H1 (cell line): ENCODE data around the gene TAF4. TPM values are rescaled to one million over a fixed set of nuclear protein-coding genes. Genes with fewer than 3 reads are reported as not detected.

ENCODE experiments used
- CTCF ChIA-PET: fragments of 300-600 bp; sonication (Branson Sonifier 250); formaldehyde crosslinking; loops from one replicate; lab custom pipeline; 2021; ENCODE audit not compliant: partially characterized antibody; lab: Charles Lee
- POLR2A ChIA-PET: fragments of 300-600 bp; sonication (Branson Sonifier 250); formaldehyde crosslinking; loops from one replicate; lab custom pipeline; 2021; ENCODE audit warnings: inconsistent platforms; ENCODE audit not compliant: partially characterized antibody; lab: Charles Lee
- DNase-seq, 2 experiments: peaks; one replicate each; pipeline versions ENCODE4 v3.0.0 to v3.0.0-alpha.2; 2010 to 2022; ENCODE audit warnings: low spot score in 2 of 2, low read depth in 1 of 2, mixed read lengths in 1 of 2
- FAIRE-seq: peaks from 2 replicates; lab custom pipeline; 2011; peaks lifted over from hg19 to GRCh38; lab: Jason Lieb, UNC
- H2AFZ ChIP-seq: 2 replicates; pipeline ENCODE4 v1.8.1; 2012; ENCODE audit warnings: low read length, inconsistent platforms
- H2AK5ac ChIP-seq: 2 replicates; pipeline ENCODE4 v1.6.1; 2013; ENCODE audit warnings: low read depth, low read length
- H2BK120ac ChIP-seq: replicated peaks from 2 replicates; pipeline ENCODE3; 2013; ENCODE audit warnings: low read depth, low read length, inconsistent platforms
- H2BK12ac ChIP-seq: 2 replicates; pipeline ENCODE4 v1.6.1; 2013; ENCODE audit warnings: low read depth, low read length
- H2BK15ac ChIP-seq: 2 replicates; pipeline ENCODE4 v1.6.1; 2013; ENCODE audit warnings: low read length
- H2BK20ac ChIP-seq: 2 replicates; pipeline ENCODE4 v1.6.1; 2013; ENCODE audit warnings: low read length
- H2BK5ac ChIP-seq: 2 replicates; pipeline ENCODE4 v1.6.1; 2013; ENCODE audit warnings: low read depth, low read length
- H3K14ac ChIP-seq: 2 replicates; pipeline ENCODE4 v1.6.1; 2013; ENCODE audit warnings: inconsistent platforms; ENCODE audit not compliant: insufficient read length
- H3K18ac ChIP-seq: 2 replicates; pipeline ENCODE4 v1.6.1; 2013; ENCODE audit warnings: low read length; ENCODE audit errors: extremely low read depth
- H3K23ac ChIP-seq: 2 replicates; pipeline ENCODE4 v1.6.1; 2013; ENCODE audit warnings: inconsistent platforms; ENCODE audit not compliant: insufficient read length
- H3K23me2 ChIP-seq: 2 replicates; pipeline ENCODE4 v1.6.1; 2013; ENCODE audit warnings: low read depth, low read length
- H3K27ac ChIP-seq: 2 replicates; pipeline ENCODE4 v1.6.1; 2011; ENCODE audit warnings: low read depth, low read length, inconsistent platforms
- H3K27me3 ChIP-seq, 4 experiments: replicated peaks in 1 of 4; 1 replicate in 1 of 4; 2 replicates in 3 of 4; pipeline versions ENCODE4 v1.6.1 to v1.8.1; 2011 to 2013; ENCODE audit warnings: low read length in 3 of 4, mild to moderate bottlenecking in 3 of 4, inconsistent platforms in 2 of 4, mixed read lengths in 2 of 4, moderate library complexity in 1 of 4; ENCODE audit not compliant: control insufficient read depth in 3 of 4, insufficient read depth in 3 of 4; ENCODE audit errors: extremely low read depth in 1 of 4
- H3K36me3 ChIP-seq, 4 experiments: 2 replicates each; pipeline versions ENCODE4 v1.6.1 to v1.8.1; 2011 to 2013; ENCODE audit warnings: mild to moderate bottlenecking in 4 of 4, low read length in 3 of 4, moderate library complexity in 2 of 4, control low read depth in 1 of 4, inconsistent platforms in 1 of 4; ENCODE audit not compliant: insufficient read depth in 4 of 4, control insufficient read depth in 2 of 4
- H3K4ac ChIP-seq: replicated peaks from 2 replicates; pipeline ENCODE3; 2013; ENCODE audit warnings: low read length, low read depth, mixed read lengths, inconsistent platforms; ENCODE audit not compliant: insufficient read length
- H3K4me1 ChIP-seq, 4 experiments: replicated peaks in 1 of 4; 1 replicate in 1 of 4; 2 replicates in 3 of 4; pipeline versions ENCODE4 v1.6.1 to v1.8.1; 2011 to 2013; ENCODE audit warnings: low read length in 3 of 4, inconsistent platforms in 2 of 4, mixed read lengths in 1 of 4; ENCODE audit not compliant: insufficient read depth in 4 of 4, control insufficient read depth in 3 of 4
- H3K4me2 ChIP-seq, 2 experiments: 2 replicates each; pipeline versions ENCODE4 v1.6.1 to v1.8.1; 2011 to 2013; ENCODE audit warnings: low read depth in 2 of 2, low read length in 2 of 2, control low read depth in 1 of 2, inconsistent platforms in 1 of 2, mild to moderate bottlenecking in 1 of 2; ENCODE audit not compliant: insufficient read depth in 1 of 2
- H3K4me3 ChIP-seq, 4 experiments: fragments of 200-600, 300-600 bp in 1 of 4; sonication (generic), shearing (Covaris generic), sonication (Bioruptor Twin) in 1 of 4; 2 replicates each; pipeline versions ENCODE4 v1.5.1 to v1.8.1; 2011 to 2016; ENCODE audit warnings: low read length in 4 of 4, low read depth in 3 of 4, control low read depth in 2 of 4, inconsistent platforms in 2 of 4, mild to moderate bottlenecking in 2 of 4, mixed read lengths in 1 of 4, moderate library complexity in 1 of 4; ENCODE audit not compliant: insufficient read depth in 2 of 4; ENCODE audit errors: extremely low read depth in 1 of 4
- H3K56ac ChIP-seq: replicated peaks from 2 replicates; pipeline ENCODE3; 2013; ENCODE audit warnings: low read depth, mild to moderate bottlenecking, mixed read lengths, low read length, inconsistent platforms; ENCODE audit not compliant: insufficient read length
- H3K79me1 ChIP-seq: 2 replicates; pipeline ENCODE4 v1.6.1; 2013; ENCODE audit warnings: low read depth, low read length, control low read depth
- H3K79me2 ChIP-seq, 2 experiments: 2 replicates each; pipeline versions ENCODE4 v1.6.1 to v1.8.1; 2012 to 2013; ENCODE audit warnings: low read length in 2 of 2, mild to moderate bottlenecking in 2 of 2, inconsistent platforms in 1 of 2; ENCODE audit not compliant: insufficient read depth in 2 of 2, control insufficient read depth in 1 of 2
- H3K9ac ChIP-seq, 4 experiments: replicated peaks in 1 of 4; 1 replicate in 1 of 4; 2 replicates in 3 of 4; pipeline versions ENCODE4 v1.6.1 to v1.8.1; 2011 to 2013; ENCODE audit warnings: low read depth in 3 of 4, low read length in 3 of 4, control low read depth in 2 of 4, mild to moderate bottlenecking in 2 of 4, moderate library complexity in 2 of 4, inconsistent platforms in 1 of 4; ENCODE audit errors: extremely low read depth in 1 of 4
- H3K9me3 ChIP-seq, 2 experiments: 2 replicates each; pipeline versions ENCODE4 v1.6.1 to v1.8.1; 2012 to 2013; ENCODE audit warnings: mild to moderate bottlenecking in 2 of 2, moderate library complexity in 2 of 2, control low read depth in 1 of 2, inconsistent platforms in 1 of 2, low read depth in 1 of 2, low read length in 1 of 2, mixed read lengths in 1 of 2; ENCODE audit not compliant: insufficient read depth in 2 of 2
- H4K20me1 ChIP-seq, 2 experiments: replicated peaks in 1 of 2; 2 replicates each; pipeline versions ENCODE3 to v1.8.1; 2011 to 2013; ENCODE audit warnings: inconsistent platforms in 2 of 2, low read length in 2 of 2, mild to moderate bottlenecking in 1 of 2; ENCODE audit not compliant: insufficient read depth in 2 of 2, control insufficient read depth in 1 of 2
- H4K5ac ChIP-seq: 2 replicates; pipeline ENCODE4 v1.6.1; 2013; ENCODE audit warnings: low read length, low read depth, mixed read lengths, inconsistent platforms; ENCODE audit not compliant: insufficient read length
- H4K8ac ChIP-seq: 2 replicates; pipeline ENCODE4 v1.8.0; 2013; ENCODE audit warnings: mild to moderate bottlenecking, moderate library complexity, low read length, inconsistent platforms; ENCODE audit not compliant: insufficient read depth; ENCODE audit errors: extremely low read depth
- H4K91ac ChIP-seq: replicated peaks from 2 replicates; pipeline ENCODE3; 2013; ENCODE audit warnings: low read length, mixed read lengths, inconsistent platforms; ENCODE audit not compliant: insufficient read length
- MAFK ChIP-seq: IDR thresholded peaks from 2 replicates; pipeline ENCODE4 v1.6.1; 2012; ENCODE audit warnings: low read depth, mild to moderate bottlenecking, improper control_type of control experiment, low read length
- SIRT6 ChIP-seq: IDR thresholded peaks from one replicate; pipeline ENCODE4 v1.7.1; 2012; ENCODE audit warnings: low read length, inconsistent platforms
- WGBS, 2 experiments: shearing (Covaris generic) in 1 of 2; methylation state at CpG; one replicate each; pipeline versions ENCODE4 v1.1.6 to v1.1.7; 2013 to 2015; ENCODE audit warnings: low lambda C conversion rate in 2 of 2, mixed read lengths in 2 of 2, inconsistent platforms in 1 of 2, low coverage in 1 of 2, missing lambda C conversion rate in 1 of 2; ENCODE audit not compliant: insufficient replicate concordance in 2 of 2, insufficient coverage in 1 of 2, insufficient read length in 1 of 2; ENCODE audit errors: extremely low coverage in 1 of 2, missing lambda C conversion rate in 1 of 2; 5-methylcytosine and 5-hydroxymethylcytosine counted together
- polyA plus RNA-seq, 7 experiments: library from polyadenylated mRNA; depleted of rRNA in 3 of 7; stranded (reverse) in 5 of 7; unstranded in 2 of 7; fragments of >200 nt in 5 of 7; fragments of 200-250 nt in 2 of 7; gene quantifications; 1 replicate in 5 of 7; 2 replicates in 1 of 7; 4 replicates in 1 of 7; pipeline versions ENCODE4 v1.2.1 to v1.2.3, GENCODE V29; 2011 to 2013; ENCODE audit warnings: missing spikeins in 2 of 7, mixed read lengths in 2 of 7
- total RNA-seq: library from RNA; stranded (reverse); fragmentation: NEBNext Ultra II Directional; extraction: Animal tissue kit (Norgen Biotek cat#: 25700); gene quantifications from 2 replicates; pipeline ENCODE4 v1.2.1, GENCODE V29; 2021
- TF ChIP-seq, protein P1 (sequence below): IDR thresholded peaks from 2 replicates; pipeline ENCODE4 v1.6.1; 2012; ENCODE audit warnings: inconsistent platforms

TAF4 gene
- total and polyA plus RNA-seq, 2 of the 8 experiments (the other 6 are each of a cell fraction or from before 2014, with no cell fraction given) = 16.0 to 30.1 TPM

DNA sequence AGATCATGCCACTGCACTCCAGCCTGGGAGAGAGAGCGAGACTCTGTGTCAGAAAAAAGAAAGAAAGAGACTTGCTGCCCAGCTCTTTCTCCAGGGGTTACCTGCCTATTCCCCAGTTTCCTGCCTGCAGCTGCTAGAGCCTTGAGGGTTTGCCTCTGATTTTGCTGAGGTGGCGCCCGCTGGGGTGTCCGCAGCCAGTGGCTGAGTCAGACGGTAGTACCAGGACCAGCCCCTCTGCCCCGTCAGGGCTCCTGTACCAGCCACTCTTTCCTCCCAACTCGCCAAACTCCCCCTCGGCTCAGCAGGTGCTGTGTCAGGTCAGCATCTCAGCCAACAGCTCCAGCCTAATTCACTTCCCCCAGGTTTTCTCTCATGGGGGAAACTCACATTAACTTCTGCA is 49.2 kb upstream of the TAF4 start:
- CTCF ChIA-PET = interaction anchor here (0.7 to 1.3 kb wide), 7 partner anchors 10 to 1120 kb away, joined by 3 to 6 read pairs (median 3); no protein-coding TSS in a partner anchor
- Histone ChIP-seq H3K14ac (no peak overlapping the region), H3K4me1 (peaks cover 0 to 11% (median 2%) of the 10 kb centered on the region in 4 experiments; a peak in 5 of 7 replicates), H2BK5ac (no peak overlapping the region), H3K4ac (no peak overlapping the region), H3K9me3 (peaks cover 0 to 19% of the 10 kb centered on the region in 2 experiments; a peak in 3 of 4 replicates), H4K8ac (peak overlapping the region; percentile 80), H3K79me2 (no peaks in the 10 kb centered on the region), H3K4me2 (peak overlapping the region in 1 of 2 experiments; percentile 46; a peak in 3 of 4 replicates), H3K23me2 (no peaks in the 10 kb centered on the region), H4K91ac (no peak overlapping the region), H2AFZ (peak overlapping the region; percentile 43), H3K27ac (no peak overlapping the region), H2AK5ac (no peak overlapping the region), H3K27me3 (no peaks in the 10 kb centered on the region; a peak in 1 of 7 replicates), H3K23ac (no peak overlapping the region), H3K4me3 (no peak overlapping the region), H3K9ac (no peak overlapping the region), H2BK120ac (no peak overlapping the region), H3K36me3 (no peaks in the 10 kb centered on the region), H4K20me1 (no peaks in the 10 kb centered on the region), H3K56ac (no peak overlapping the region), H4K5ac (peak overlapping the region; percentile 29), H3K18ac (peak overlapping the region; percentile 78), H2BK15ac (no peak overlapping the region), H2BK12ac (no peak overlapping the region), H3K79me1 (no peaks in the 10 kb centered on the region), H2BK20ac (no peak overlapping the region)
- 59% methylated on average over 8 of the region's 8 CpGs; no CpG with 5 or more reads in 1 of the 2 experiments for WGBS, 2 experiments
- TF ChIP-seq, protein P1, sequence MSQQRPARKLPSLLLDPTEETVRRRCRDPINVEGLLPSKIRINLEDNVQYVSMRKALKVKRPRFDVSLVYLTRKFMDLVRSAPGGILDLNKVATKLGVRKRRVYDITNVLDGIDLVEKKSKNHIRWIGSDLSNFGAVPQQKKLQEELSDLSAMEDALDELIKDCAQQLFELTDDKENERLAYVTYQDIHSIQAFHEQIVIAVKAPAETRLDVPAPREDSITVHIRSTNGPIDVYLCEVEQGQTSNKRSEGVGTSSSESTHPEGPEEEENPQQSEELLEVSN = 0 out of 2 replicates have a peak, but pooled peaks have one; percentile 24
- peak; percentile 76; the same call in 1 of the 2 replicates for TF ChIP-seq MAFK
- no peak for TF ChIP-seq SIRT6
- POLR2A ChIA-PET = interaction anchor here (0.7 to 4.8 kb wide), 4 partner anchors 12 to 49 kb away, joined by 3 to 25 read pairs (median 4); partner anchors contain the start of gene TAF4
- FAIRE-seq = no peak
- DNase-seq = peak in 1 of 2 experiments; percentile 58
